Measurements from ENCODE around the gene MYT1.

Gene MYT1

GRCh38 chr20:64155258-64156135 lies 8.8 kb upstream of the MYT1 start:
- DNase-seq: no peak

- no peak for DNase-seq
Measured at GRCh38 chr20:64156136-64156885, 7.9 kb upstream of the MYT1 start.

GRCh38 chr20:64156886-64157875 lies 7.1 kb upstream of the MYT1 start:
- no peak for DNase-seq

- DNase-seq: no peak
Measured at GRCh38 chr20:64157878-64158277, 6.4 kb upstream of the MYT1 start.

GRCh38 chr20:64158346-64159285 lies 5.6 kb upstream of the MYT1 start:
- no peak for DNase-seq

- no peak for DNase-seq
Measured at GRCh38 chr20:64159286-64159680, 5.0 kb upstream of the MYT1 start.

GRCh38 chr20:64159711-64160110 lies 4.5 kb upstream of the MYT1 start:
- DNase-seq: no peak

GRCh38 chr20:64160118-64160517 lies 4.1 kb upstream of the MYT1 start:
- no peak for DNase-seq

- DNase-seq: no peak
Measured at GRCh38 chr20:64160526-64161355, 3.5 kb upstream of the MYT1 start.

GRCh38 chr20:64161356-64162238 lies 2.7 kb upstream of the MYT1 start:
- DNase-seq: peak; percentile 9

GRCh38 chr20:64162239-64162910 lies 1.9 kb upstream of the MYT1 start:
- no peak for DNase-seq

GRCh38 chr20:64163776-64164122 lies 503 bp upstream of the MYT1 start:
- no peak for DNase-seq

GRCh38 chr20:64165866-64166600 lies 1.8 kb downstream of the MYT1 start:
- DNase-seq: no peak

GRCh38 chr20:64166721-64167615 lies 2.7 kb downstream of the MYT1 start:
- DNase-seq: no peak

GRCh38 chr20:64167676-64168075 lies 3.4 kb downstream of the MYT1 start:
- DNase-seq: no peak

- no peak for DNase-seq
Measured at GRCh38 chr20:64168381-64169090, 4.3 kb downstream of the MYT1 start.

Data from central memory CD4-positive, alpha-beta T cell (primary cell).